H1 (cell line): ENCODE results near the gene PPP2R2C. TPM values are rescaled to one million over a fixed set of nuclear protein-coding genes. Genes with fewer than 3 reads are reported as not detected.

ENCODE experiments used
- ASH2L ChIP-seq: fragments of 200-600, 300-600 bp; sonication (generic); IDR thresholded peaks from one replicate; pipeline ENCODE4 v1.7.1; 2017; ENCODE audit warnings: low read length
- E2F6 ChIP-seq: IDR thresholded peaks from 2 replicates; pipeline ENCODE4 v1.6.1; 2012; ENCODE audit warnings: inconsistent platforms
- KDM5A ChIP-seq: fragments of 200-600 bp; IDR thresholded peaks from 2 replicates; pipeline ENCODE4 v1.7.1; 2012; ENCODE audit warnings: mild to moderate bottlenecking, low read length, inconsistent platforms, mixed read lengths
- RXRA ChIP-seq: IDR thresholded peaks from 2 replicates; pipeline ENCODE4 v1.6.1; 2011; ENCODE audit warnings: low read depth, mild to moderate bottlenecking, low read length, moderate library complexity; ENCODE audit not compliant: insufficient read depth
- SP4 ChIP-seq: IDR thresholded peaks from 2 replicates; pipeline ENCODE4 v1.6.1; 2012; ENCODE audit warnings: low read length, inconsistent platforms
- polyA plus RNA-seq, 7 experiments: library from polyadenylated mRNA; depleted of rRNA in 3 of 7; stranded (reverse) in 5 of 7; unstranded in 2 of 7; fragments of >200 nt in 5 of 7; fragments of 200-250 nt in 2 of 7; gene quantifications; 1 replicate in 5 of 7; 2 replicates in 1 of 7; 4 replicates in 1 of 7; pipeline versions ENCODE4 v1.2.1 to v1.2.3, GENCODE V29; 2011 to 2013; ENCODE audit warnings: missing spikeins in 2 of 7, mixed read lengths in 2 of 7
- total RNA-seq: library from RNA; stranded (reverse); fragmentation: NEBNext Ultra II Directional; extraction: Animal tissue kit (Norgen Biotek cat#: 25700); gene quantifications from 2 replicates; pipeline ENCODE4 v1.2.1, GENCODE V29; 2021

The PPP2R2C gene
- total and polyA plus RNA-seq, 2 of the 8 experiments (the other 6 are each of a cell fraction or from before 2014, with no cell fraction given): 6.4 TPM

DNA sequence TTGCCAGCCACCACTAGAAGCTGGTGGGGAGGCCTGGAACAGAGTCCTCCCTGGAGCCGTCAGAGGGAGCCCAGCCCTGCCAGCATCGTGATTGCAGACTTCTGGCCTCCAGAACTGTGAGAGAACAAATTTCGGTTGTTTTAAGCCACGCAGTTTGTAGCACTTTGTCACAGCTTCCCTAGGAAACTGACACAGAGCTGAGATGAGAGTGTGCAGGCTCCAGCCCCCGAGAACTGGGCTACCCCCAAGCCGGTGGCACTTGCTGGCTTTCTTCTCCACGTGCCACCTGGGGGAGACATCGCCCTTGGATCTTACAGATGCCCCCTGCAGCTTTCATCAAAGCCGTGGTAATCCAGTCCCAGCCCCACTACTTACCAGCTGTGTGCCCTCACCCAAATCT, 83.7 kb downstream of the PPP2R2C start (continued):
- no peak for TF ChIP-seq RXRA
- no peak for TF ChIP-seq ASH2L
- TF ChIP-seq KDM5A: no peak
- TF ChIP-seq E2F6: no peak
- no peak for TF ChIP-seq SP4
